Fibroblast of peridontal ligament (primary cell): Measurements from ENCODE around the gene MAP3K4.
"Not testable (repeated sequence)": the region's sequence is repeated elsewhere in the genome, so short reads cannot be mapped to it uniquely, and the experiment has no call there.

Experiments used
- DNase-seq: peaks from one replicate; pipeline ENCODE4 v3.0.0-alpha.2; 2010; ENCODE audit errors: extremely low read depth

Gene MAP3K4

DNA sequence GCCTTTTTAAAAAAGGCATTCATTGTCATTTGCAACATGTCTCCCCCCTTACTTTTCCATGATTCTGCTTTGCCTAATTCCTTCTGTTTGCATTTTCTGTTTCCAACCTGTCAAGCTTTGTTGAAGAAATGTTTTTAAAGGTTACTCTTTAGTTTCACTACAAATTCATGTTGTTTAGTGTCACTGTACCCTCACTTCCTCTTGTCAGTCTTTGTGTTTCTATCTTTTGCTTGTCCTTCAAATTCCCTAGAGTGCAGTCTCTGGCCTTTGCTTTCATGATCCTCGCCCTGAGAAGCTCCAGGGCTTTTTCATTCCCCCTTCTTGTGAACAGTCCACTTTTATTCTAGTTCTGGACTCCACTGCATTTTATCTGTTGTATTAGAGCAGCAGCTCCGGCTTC lies 90.6 kb downstream of the MAP3K4 start:
- DNase-seq, result no peak

DNA sequence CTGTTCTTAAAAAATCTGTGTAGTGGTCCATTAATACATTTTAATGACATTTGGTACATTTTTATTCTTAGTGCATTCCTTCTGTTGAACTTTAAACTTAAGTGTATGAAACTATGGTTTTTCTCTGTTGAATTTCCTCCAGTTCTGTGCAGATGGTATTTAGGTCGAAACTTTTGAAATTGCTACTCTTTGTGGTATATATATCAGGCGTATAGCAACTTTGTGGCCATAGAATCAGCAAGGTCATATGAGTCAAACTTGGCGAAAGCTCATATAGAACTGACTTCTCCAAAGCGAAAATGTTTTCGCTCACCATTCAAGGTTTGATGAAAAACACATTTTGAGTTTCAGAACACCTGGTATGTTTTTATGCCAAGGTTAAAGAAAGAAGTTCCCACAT lies 93.7 kb downstream of the MAP3K4 start:
- DNase-seq, result no peak

DNA sequence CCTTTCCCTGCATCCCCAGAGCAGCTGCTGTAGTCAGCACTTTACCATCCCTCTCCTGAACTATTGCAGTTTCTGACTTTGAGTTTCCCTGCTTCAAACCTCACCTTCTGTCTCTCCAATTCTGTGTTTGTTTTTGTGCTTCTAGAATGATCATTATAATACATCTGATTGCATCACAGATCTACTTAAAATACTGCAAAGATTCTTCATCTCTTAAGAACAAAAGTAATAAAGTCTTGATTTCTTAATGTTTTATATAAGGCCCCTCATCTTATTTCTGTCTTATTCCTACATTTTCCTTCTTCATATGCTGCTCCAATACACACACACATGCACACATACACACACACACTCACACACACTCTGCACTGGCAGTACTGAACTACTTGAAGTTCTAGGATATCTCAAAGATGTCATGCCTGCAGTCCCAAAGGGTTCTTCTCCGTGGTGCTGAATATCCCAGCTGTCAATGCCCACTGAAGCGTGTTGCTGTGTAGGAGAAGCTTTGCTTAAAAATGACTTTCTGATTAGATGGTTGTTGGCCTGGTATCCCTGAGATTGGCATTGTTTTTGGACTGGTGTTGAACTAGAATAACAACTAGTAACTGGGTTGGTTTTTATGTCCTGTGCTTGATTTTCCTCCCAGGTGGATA lies 97.2 kb downstream of the MAP3K4 start:
- no peak for DNase-seq

GRCh38 chr6:161091151-161091550 lies 99.6 kb downstream of the MAP3K4 start:
- no peak for DNase-seq

DNA sequence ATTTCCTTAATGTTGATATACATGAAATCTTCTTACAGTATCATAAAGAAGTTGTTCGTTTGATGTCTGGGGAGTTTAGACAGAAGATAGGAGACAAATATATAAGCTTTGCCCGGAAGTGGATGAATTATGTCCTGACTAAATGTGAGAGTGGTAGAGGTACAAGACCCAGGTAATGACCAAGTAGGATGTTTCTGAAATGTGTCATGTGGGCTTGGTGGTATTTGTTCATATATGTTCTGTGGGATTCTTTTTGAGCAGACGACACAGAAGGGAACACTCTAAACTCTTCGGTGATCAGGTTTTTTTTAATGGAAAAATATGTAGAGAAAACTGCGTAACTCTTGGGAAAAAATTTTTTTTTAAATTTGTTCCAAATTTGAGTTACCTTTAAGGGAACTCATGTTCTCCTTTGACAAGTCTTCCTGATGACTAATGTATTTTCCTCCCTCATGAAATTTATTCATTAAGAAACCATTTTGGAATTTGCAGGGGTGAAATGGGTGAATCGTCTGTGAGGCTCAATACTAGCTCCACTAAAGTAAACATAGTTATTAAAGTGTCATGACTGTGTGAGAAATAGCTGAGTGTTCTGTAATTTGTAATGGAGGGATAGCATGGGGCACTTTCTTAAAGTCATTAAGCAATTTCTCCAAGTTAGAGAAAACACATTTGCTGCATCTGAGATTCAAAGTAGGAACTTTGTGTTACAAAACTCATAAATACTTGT lies 100.6 kb downstream of the MAP3K4 start:
- DNase-seq, result no peak

DNA sequence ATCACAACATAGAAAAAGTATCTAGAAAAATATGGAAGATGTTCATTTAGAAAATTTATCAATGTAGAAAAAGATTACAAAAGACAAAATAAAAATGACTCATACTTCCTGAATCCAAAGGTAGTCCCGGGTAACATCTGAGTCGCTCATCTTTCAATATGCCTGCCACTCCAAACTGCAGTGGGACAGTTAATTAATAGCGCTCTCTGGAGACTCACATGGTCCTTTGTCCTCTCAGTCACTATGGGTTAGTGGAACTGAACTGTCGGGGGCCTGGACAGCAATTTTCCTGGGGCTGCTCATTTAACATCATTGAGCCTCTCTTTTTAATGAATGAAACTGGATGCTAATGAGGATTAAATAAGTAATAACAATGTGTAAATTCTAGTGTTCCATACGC lies 103.4 kb downstream of the MAP3K4 start:
- no peak for DNase-seq

GRCh38 chr6:161095916-161096315 lies 104.3 kb downstream of the MAP3K4 start:
- no peak for DNase-seq

GRCh38 chr6:161100072-161100471 lies 108.5 kb downstream of the MAP3K4 start:
- no peak for DNase-seq

- no peak for DNase-seq
These were observed 109.9 kb downstream of the MAP3K4 start for GRCh38 chr6:161101517-161101916.

DNA sequence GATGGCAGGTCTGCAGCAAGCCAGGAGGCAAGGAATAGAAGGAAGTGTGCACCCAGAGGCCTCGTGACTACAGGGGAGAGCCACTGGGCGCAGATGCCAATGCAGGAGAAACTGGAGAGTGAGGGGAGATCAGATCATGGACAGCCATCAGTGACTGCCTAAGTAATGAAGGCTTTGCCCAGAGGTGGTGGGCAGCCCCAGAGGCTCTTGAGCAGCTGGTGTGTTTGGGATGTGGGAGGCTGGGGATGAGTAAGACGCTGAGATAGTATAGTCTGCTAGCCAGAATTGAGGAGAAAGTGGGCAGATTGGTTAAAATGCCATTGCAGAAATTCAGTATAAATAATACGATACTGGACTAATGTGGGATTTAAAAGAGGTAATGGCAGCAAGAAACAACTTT lies 111.9 kb downstream of the MAP3K4 start:
- DNase-seq, result no peak

DNA sequence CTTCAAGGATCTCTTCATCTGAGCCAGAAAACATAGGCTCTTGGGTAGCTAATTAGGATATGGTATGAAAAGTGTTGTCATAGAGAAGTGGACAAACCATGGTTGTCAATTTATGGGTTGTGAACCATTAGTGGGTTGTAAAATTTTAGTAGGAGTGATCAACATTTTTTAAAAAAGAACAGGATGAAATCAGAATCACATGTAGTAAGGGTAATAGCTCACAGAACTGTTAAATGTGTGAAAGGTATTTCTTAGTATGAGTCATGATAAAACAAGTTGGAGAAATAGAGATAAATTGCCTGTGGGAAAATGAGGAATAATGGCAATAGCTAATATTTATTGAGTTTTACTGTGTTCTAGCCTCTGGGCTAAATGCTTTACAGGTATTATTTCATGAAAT lies 113.4 kb downstream of the MAP3K4 start:
- DNase-seq, result no peak

GRCh38 chr6:161105408-161105807 lies 113.8 kb downstream of the MAP3K4 start:
- no peak for DNase-seq

- no peak for DNase-seq
These were observed 116.5 kb downstream of the MAP3K4 start for GRCh38 chr6:161107779-161108730.

GRCh38 chr6:161108916-161109315 lies 117.3 kb downstream of the MAP3K4 start:
- DNase-seq, result no peak

- DNase-seq, result no peak
These were observed 117.8 kb downstream of the MAP3K4 start for GRCh38 chr6:161109366-161109765.

DNA sequence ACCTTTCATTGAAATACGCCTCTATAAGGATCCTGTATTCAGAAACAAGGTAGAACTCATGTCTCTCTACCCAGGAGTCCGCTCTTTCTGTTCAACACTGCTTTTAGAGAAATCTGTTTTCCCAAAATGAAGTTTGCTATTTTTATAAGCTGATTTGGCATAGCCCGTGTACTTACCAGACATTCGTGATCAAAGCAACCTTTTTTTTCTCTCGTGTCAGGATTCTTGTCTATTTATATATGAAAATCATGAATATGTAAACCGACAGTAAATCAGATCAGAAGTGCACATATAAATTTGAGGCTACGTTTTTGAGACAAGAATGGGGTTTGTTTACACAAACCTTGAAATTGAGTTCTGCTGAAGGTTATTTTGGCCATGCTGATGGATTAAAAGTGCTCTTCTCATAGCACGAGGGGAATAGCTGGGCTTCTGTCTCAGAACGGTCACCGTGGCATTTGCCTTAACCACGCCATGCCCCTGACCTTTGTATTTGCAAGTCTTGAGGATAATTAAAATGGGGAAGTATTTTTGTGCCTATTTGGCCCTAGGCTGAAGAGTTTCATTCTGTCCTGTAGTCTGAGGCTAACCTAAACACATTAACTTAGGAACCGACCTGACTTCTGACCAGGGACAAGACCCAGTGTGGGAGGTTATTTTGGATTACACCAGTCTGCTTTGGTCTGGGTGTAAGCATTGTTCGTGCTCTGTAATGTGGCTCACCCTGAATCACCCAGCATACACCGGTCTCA lies 118.6 kb downstream of the MAP3K4 start:
- no peak for DNase-seq

- no peak for DNase-seq
These were observed 119.7 kb downstream of the MAP3K4 start for GRCh38 chr6:161111261-161111660.

DNA sequence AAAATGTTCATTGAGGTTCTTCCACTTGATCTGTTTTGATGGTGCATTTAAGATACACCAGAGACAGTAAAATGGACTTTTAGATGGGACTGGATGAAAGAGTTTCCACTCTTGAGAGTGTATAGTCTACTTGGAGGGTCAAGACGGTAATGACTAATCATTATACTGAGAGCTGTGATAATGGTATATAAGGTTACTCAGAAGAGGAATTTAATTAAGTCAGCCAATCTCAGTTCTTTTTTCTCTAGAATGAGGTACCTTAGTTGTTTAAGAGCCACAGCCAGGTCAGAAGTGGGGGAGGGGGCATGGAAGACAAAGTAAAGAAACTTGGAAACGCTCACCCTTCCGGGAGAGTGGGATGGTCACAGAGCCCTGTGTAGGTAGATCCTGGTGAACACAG lies 123.9 kb downstream of the MAP3K4 start:
- DNase-seq, result no peak

DNA sequence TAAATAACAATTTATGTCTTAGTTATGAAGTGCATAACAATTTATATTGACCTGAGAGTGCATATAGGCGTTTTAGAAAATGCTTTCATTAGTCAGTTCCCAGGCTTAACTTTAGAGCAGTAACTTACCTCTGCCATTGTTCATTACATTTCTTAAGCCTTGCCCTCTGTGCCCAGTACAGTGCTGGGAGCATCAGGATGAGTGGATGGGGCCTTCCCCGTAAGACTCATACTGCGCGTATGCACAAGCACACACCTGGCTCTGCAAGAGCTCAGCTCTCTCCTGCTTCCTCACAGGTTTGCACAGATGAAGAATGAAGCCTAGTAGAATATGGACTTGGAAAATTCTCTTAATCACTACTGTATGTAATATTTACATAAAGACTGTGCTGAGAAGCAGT lies 125.0 kb downstream of the MAP3K4 start:
- DNase-seq, result no peak

- no peak for DNase-seq
These were observed 125.7 kb downstream of the MAP3K4 start for GRCh38 chr6:161117308-161117707.

DNA sequence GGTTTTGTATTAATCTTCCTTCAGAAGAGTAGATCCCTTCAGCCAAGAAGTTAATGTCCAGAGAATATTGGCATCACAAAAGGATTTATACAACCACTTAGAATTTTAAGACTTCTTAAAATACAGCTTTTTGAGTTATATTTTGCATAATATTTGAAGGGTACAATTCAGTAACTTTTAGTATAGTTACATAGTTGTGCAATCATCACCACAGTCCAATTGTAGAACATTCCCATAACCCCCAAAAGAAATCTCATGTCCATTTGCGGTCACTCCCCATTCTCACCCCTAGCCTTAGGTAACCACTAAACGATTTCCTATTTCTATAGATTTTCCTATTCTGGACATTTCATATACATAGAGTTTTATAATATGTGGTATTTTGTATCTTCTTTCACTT lies 126.4 kb downstream of the MAP3K4 start:
- no peak for DNase-seq

DNA sequence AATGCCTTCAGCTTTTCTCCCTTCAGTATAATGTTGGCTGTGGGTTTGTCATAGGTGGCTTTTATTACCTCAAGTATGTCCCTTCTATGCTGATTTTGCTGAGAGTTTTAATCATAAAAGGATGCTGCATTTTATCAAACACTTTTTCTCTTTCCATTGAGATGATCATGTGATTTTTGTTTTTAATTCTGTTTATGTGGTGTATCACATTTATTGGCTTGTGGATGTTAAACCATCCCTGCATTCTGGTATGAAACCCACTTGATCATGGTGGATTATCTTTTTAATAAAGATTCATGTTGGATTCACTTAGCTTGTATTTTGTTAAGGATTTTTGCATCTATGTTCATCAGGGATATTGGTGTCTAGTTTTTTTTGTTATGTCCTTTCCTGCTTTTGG lies 131.8 kb downstream of the MAP3K4 start:
- not testable (repeated sequence) for DNase-seq
